Posterior cingulate gyrus (tissue), 11 donors: Measurements from ENCODE around the gene SEMA6B.

Experiments used
- DNase-seq, 10 donors: peaks; one replicate each; pipeline versions ENCODE4 v3.0.0 to v3.0.0-alpha.2; 2020 to 2021; ENCODE audit warnings: mixed read lengths in 3 of 10
- intact Hi-C: fragments of 100-400 bp; cut with DNase I; formaldehyde crosslinking; loops from one replicate; pipeline ENCODE4 v1.15.1; 2023

The SEMA6B gene

GRCh38 chr19:4500841-4501591 lies 58.5 kb downstream of the SEMA6B start:
- no peak for DNase-seq
- intact Hi-C loops, result no loop called here

DNA sequence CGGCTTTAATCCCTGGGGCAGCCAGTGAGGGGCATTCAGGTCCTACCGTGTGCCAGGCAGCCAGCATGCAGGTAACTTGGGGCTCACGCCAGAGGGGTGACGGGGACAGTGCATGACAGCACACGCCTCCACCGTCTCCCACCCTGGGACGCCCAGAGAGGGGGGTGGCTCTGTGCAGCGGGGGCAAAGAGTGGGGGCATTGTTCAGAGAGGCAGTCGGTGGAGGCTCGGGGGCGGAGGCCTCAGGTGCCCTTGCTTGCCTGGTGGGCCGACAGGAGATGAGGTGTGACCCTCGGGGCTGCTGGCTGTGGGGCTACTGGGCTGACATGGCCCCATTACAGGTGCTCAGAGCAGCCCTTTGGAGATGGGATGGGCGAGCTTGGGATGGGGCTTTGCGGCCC lies 59.6 kb downstream of the SEMA6B start:
- intact Hi-C loops, result no loop called here
- no peak for DNase-seq

DNA sequence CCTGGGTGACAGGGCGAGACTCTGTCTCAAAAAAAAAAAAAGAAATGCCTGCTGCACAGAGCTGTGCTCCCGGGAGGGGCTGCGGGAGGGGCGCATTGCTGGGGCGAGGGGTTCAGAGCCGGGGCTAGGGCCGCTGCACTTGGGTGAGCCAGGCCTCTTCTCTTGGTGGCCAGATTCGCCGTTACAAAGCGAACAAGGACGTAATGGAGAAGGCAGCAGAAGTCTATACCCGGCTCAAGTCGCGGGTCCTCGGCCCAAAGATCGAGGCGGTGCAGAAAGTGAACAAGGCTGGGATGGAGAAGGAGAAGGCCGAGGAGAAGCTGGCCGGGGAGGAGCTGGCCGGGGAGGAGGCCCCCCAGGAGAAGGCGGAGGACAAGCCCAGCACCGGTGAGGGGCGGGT lies 60.2 kb downstream of the SEMA6B start:
- DNase-seq, result no peak
- intact Hi-C loops, result no loop called here

DNA sequence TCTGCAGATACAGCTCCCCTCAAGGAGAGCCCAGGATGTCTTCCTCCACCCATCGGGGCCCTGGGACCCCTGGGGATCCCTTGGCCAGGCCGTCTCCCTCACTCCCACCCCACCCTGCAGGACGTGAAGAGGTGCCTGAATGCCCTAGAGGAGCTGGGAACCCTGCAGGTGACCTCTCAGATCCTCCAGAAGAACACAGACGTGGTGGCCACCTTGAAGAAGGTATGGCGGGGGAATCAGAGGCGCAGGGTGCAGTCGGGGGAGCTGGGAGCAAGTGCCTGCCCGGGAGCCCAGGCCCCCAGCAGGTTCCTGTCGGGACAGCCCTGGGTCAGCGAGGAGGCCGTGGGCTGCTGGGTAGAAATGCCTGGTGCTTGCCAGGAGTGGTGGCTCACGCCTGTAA lies 60.8 kb downstream of the SEMA6B start:
- intact Hi-C loops, result no loop called here
- no peak for DNase-seq

- intact Hi-C loops, result no loop called here
- peak in 1 of 10 donors; percentile 69 for DNase-seq
Observed at GRCh38 chr19:4497770-4498389, 61.6 kb downstream of the SEMA6B start.

- intact Hi-C loops, result no loop called here
- DNase-seq, result no peak
Observed at GRCh38 chr19:4496304-4496703, 63.2 kb downstream of the SEMA6B start.

DNA sequence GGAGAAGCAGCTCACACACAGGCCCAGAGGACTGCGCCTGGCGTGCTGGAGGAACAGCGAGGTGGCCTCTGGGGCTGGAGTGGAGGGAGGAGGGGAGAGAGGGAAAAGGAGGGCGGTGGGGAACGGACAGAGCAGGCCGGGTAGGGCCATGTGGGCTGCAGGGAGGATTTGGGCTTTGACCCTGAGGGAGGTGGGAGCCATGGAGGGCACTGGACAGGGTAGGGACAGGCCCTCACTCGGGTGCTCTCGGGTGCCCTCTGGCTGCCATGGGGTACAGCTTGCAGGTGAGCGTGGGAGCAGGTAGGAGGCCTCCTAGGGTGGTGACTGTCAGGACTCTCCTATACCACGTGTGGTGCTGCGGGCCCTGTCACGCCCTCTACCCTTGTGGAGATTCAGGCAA lies 64.0 kb downstream of the SEMA6B start:
- intact Hi-C loops, result no loop called here
- DNase-seq, result no peak

GRCh38 chr19:4494691-4495064 lies 64.8 kb downstream of the SEMA6B start:
- DNase-seq, result no peak
- intact Hi-C loops, result no loop called here

DNA sequence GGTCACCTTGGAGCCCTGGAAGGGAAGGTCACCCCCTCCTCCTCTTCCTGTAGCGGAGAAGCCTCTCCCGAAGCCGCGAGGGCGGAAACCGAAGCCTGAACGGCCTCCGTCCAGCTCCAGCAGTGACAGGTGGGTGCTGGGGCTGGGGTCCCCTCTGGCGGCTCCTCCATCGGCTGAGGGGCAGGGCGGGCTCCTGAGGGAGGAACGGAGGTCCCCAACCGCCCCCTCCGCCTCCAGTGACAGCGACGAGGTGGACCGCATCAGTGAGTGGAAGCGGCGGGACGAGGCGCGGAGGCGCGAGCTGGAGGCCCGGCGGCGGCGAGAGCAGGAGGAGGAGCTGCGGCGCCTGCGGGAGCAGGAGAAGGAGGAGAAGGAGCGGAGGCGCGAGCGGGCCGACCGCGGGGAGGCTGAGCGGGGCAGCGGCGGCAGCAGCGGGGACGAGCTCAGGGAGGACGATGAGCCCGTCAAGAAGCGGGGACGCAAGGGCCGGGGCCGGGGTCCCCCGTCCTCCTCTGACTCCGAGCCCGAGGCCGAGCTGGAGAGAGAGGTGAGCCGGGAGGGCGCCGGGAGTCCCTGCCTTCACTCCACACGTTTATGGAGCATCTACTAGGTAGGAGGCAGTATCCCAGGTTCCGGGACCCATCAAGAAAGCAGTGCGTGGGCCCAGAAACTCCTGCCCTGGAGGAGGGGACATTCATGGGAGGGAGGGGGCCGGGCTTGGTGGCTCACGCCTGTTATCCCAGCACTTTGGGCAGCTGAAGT lies 65.4 kb downstream of the SEMA6B start:
- intact Hi-C loops, result no loop called here
- DNase-seq, result peak in 2 of 10 donors; percentile 83 to 93

DNA sequence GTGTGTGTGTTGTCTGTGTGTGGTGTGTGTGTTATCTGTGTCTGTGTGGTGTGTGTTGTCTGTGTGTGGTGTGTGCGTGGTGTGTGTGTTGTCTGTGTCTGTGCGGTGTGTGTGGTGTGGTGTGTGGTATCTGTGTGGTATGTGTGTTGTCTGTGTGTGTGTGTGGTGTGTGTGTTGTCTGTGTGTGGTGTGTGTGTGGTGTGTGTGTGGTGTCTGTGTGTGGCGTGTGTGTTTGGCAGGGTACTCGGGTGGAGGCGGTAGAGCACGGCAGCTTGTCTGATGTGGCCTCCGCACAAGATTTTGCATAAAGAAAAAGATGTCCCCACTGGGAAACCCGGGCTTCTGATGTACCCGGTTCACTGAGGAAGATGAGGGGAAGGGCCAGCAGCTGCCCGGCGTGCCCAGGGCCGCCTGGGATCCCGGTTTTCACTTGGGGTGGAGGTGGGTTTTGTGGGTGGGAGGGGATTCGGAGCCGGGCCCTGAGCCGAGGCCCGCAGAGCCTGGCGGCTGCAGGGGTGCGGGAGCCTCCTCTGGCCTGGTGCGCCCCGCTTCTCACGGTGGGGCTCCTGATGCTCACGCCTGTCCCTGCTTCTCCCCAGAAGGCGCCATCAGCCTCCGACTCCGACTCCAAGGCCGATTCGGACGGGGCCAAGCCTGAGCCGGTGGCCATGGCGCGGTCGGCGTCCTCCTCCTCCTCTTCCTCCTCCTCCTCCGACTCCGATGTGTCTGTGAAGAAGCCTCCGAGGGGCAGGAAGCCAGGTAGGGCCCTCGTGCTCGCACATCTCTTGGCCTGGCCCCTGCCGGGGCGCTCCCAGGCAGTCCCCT lies 66.2 kb downstream of the SEMA6B start:
- intact Hi-C loops, result no loop called here
- DNase-seq, result peak in 2 of 10 donors; percentile 43 to 87
